Smooth muscle cell of the brain vasculature (primary cell): ENCODE data around the gene ESYT2.
A peak's percentile ranks its signal among the peaks of the same experiment; 100 is the strongest.

ENCODE experiments used
- DNase-seq: peaks from one replicate; pipeline ENCODE4 v3.0.0-alpha.2; 2012; ENCODE audit warnings: low read depth, low spot score

ESYT2 gene

DNA sequence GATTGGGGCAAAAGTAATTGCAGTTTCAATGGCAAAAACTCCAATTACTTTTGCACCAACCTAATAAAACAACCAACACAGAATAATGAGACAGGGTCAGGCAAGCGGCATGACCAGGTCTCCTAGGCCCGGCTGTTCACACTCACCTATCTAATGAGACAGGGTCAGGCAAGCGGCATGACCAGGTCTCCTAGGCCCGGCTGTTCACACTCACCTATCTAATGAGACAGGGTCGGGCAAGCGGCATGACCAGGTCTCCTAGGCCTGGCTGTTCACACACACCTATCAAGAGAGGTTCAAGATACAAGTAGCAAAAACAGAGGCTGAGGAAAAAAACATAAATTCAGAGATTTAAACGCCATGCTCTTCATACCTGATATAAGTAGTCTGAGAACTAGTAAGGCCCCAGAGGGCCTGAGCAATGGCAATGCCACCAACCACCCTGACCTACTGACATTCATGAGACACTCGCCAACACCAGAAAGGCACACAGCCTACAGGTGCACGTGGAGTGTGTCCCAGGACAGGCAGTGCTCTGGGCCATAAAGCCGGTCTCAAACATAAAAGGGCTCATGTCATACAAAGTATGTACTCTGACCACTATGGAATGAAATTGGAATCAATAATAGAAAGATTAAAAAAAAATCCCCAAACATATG, 84.1 kb downstream of the ESYT2 start:
- no peak for DNase-seq

DNA sequence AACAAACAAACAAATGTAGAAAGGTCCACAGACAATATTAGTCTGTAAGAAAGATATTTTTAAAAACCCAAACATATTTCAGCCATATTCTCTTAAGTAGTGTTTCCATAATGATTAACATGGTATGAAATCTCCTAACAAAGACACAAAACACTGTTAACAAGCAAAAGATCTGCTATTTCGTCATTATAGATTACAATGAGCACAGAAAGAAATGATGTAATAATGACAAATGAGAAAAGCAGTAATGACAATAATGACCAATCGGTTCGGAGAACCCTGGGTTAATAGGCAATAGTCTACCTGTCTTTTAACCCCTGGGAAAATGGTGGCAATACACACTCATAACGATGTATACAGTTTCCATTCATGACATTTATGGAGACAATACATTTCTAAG, 85.2 kb downstream of the ESYT2 start:
- no peak for DNase-seq

DNA sequence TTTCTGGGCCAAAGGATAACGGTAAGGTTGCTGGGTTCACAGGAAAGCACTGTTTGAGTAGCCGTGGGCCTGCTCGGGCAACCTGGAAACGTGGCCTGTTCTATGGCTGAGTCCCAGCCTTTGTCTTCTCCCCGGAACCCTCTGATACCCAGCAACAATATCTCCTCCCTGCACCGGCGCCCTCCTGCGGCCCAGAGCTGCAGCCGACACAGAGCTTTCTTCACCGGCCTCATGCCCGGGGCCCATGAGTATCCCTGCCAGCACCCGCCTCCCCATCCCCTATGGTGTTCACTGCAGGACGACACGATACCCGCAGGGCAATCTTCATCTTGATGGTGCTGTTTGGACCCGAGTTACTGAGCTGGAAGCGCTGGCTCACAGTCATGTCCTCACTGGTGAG, 86.1 kb downstream of the ESYT2 start:
- DNase-seq = no peak

DNA sequence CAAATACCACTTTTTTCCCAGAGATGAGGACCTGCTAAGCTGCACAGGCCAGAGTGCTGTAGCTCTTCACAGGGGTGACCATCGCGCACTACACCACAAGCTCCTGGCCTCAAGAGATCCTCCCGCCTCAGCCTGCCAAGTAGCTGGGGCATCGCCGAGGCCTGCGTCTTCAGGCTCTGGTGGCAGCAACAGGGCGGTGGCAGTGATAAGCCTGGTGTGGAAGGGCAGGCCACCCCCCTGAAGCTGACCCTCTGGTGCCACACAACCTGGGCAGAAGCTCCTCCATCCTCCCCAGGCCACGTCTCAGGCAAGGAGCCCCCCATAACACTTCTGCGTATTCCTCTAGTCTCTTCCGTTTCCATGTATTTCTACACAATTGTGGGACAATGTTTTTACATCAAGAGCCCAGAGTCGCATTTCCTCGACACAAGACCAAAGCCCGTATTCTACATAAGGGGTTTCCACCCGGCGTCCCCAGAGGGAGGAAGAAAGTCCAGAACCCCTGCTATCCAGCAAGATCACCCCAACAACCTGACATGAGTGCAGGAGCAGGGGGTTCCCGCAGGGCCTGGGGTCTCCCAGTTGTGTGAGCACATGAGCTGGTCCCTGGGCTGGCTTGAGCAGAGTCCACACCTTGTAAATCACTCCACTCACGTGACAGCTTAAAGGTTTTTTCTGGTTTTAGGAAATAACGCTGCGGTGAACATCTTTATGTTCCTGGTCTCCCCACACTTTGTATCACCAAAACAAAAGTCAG, 87.1 kb downstream of the ESYT2 start:
- DNase-seq = no peak

DNA sequence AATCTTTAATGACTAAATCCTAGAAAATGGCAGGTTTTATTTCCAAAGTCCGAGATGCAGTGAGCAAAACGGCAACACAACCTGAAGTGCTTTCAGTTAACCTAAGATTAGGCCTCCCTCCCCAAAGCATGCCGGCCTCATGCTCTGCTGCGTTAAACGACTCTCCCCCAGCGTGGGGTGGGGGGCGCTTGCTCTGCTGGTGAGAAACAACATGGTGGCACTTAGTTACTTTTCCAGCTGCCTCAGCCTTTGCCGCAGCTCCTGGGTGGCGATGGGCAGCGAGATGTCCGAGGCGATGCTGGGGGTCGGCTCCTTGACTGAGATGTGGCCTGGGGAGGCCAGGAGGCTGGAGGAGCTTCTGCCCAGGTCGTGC, 88.0 kb downstream of the ESYT2 start:
- DNase-seq = no peak

DNA sequence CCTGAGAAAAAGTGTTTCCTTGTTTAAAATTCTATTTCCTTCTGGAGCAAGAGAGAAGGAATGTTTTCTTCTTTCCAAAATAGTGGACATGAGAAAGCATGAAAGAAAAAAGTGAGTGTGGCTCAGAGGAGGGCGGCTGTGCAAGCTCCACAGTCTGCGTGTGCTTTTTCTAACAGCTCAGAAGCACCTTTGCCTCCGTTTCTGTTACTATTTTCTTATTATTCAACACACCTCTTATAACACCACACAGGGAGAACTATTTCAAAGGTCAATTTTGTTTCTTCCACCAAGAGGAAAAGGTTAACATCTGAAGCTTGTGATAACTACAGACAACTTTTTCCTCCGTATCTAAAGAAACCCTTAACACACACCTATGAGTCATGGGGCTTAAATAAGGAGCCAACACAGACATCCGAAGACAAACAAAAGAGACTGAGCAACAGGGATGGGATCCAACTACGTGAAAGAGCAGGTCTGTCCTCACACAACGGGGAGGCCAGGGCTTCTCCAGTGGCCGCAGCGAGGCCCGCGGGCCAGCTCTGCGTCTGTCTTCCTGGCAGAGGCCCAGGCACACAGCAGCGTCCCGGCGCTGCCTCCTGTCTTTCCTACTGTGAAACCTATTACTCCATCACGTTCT, 88.5 kb downstream of the ESYT2 start:
- peak; percentile 87 for DNase-seq

DNA sequence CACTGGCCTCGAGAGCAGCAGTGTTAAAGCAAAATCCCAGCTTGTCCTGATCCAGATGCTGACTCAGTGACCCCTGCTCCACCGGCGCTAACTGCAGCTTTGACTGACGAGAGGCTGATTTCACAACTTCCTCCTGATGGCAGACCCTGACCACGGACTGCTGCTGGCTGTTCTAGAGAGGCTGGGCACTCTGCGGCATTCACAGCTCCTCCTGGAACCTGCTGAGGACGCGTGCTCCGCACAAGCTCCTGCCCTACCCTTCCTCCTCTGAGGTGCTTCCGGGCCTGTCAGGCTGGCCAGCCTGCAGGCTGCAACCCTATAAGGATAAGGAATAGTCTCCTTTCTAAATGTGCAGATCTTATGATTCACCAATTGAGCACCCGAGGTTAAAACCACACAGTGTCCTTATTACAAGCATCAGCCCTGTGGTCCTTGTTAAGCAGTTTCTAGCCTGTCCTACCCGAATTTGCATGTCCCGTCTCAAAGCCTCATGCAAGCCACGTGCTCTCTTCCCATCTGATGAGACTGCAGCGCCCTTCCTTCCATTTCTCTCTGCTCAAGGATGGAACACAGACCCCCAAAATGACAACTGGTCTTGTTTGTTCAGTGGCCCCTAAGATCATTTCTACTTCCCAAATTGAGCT, 89.2 kb downstream of the ESYT2 start:
- DNase-seq = peak; percentile 60

DNA sequence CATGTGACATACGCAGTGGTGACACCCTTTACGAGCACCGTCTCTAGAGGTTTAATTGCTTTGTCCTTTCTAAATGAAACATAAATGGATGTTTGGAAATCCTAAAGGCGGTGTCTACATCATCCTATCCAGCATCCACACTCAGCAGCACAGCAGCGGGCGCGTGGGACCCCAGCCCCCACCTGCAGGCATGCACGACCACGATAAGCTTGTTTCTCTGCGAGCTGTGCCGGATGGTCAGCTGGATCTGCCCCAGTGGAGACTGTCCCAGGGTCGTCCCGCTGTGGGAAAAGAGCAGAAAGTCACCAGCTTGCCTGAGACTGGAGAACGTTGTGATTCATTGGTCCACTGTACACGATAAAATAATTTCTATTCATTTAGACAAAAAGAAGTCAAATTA, 90.5 kb downstream of the ESYT2 start:
- no peak for DNase-seq

DNA sequence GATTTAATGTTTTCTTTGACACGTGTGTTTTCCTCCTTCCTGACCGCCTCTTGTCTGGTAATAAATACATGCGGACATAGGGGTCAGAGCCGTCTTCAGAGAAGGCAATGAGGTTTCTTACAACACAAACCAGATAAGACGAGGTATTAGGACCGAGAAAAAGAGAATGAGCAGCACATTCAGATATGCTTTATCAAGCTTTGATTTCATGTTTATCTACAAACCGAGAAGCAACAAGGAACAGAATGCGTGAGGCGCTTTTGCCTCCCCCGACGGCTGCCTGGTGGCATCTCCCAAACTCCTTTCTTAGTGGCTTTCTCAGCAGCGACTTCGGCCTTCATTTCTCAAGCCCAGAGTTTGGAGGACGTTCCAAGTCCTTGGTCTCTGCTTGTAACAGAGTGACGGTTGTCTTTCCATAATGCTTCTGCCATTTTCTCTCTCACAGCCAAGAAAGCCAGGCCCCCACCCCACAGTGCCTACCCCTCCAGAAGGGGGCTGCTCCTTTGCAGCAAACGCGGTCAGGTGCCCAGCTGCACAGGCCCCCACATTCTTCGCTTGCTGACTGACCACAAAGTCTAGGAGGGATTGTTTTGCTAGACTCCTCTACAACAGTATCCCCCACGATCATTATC, 92.1 kb downstream of the ESYT2 start:
- DNase-seq = no peak

DNA sequence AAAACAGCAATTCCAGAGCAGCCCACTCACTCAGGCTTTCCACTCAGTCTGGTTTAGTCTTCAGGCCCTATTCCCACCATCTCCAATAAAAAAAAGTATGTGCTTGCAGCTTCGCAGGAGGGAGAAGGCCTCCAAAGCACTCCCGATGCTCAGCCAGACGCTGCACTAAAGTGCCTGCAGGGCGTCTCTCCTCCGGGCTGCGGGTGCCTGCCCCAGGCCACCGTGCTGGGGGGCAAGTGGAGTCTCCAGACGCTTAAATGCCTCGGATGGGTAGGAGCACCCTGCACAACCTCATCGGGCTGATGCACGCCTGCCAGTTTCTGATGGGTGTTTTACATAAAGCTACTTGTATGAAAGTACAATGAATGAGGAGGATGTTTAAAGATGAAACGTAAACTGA, 93.4 kb downstream of the ESYT2 start:
- no peak for DNase-seq

DNA sequence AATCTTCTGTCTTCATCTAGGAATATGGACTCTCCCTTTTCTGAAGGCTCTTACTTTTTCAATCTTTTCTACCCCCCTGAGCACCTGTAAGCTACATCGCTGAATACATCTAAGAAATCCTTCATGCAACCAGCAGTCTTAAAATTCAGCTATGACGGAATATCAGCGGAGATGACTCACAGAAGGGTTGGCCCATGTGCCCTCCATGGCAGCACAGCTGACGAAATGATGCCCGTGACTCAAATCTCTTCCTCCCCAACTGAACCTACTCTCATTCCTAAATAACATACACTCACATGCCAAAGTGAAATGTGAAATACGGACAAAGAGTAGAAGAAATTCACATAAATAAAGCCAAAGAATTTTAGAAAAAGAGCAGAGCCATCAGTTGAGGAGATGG, 94.4 kb downstream of the ESYT2 start:
- DNase-seq = no peak

DNA sequence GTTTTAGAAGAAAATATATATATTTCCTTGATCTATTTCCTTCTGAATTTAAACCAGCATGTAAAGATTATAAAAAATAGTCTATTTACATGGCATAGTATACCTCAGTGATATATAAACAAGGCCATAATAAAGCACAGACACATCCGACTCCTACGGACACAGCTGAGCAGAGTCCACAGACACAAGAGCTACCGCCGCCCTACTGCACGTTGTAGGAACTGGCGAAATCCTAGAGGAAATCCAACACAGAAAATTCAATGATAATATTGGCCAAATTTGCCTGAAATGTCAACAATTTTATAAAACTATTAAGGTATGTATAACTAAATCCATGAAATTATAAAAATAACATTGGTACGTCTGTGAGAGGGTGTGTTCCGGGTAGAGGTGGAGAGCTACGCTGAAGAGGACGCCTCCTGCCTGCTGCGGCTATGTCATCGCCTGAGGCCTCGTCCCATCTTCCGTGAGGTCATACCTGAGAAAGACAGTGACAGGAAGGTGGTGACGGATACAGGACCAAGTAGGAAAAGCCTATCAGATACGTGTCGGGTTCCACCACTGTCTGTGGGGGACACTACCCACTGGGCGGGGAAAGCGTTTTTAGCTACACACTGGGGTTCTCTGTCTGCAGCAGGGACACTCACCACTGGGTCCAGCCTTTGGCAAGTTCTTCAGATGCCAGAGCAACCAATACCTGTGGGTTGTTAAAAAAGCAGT, 95.4 kb downstream of the ESYT2 start:
- DNase-seq = no peak

DNA sequence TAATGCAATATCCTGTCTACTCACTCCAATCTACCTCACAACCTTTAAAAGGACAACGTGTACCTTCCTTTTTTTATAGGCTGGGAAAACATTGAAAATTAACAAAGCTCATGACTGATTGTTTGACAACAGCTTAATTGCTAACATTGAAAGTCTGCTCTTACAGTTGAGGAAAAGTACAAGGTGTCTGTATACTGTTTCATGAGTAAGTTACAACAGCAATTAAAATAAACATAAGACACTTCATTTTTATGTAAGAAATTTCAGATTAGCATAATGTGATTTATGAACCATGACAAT, 96.1 kb downstream of the ESYT2 start:
- DNase-seq = no peak

DNA sequence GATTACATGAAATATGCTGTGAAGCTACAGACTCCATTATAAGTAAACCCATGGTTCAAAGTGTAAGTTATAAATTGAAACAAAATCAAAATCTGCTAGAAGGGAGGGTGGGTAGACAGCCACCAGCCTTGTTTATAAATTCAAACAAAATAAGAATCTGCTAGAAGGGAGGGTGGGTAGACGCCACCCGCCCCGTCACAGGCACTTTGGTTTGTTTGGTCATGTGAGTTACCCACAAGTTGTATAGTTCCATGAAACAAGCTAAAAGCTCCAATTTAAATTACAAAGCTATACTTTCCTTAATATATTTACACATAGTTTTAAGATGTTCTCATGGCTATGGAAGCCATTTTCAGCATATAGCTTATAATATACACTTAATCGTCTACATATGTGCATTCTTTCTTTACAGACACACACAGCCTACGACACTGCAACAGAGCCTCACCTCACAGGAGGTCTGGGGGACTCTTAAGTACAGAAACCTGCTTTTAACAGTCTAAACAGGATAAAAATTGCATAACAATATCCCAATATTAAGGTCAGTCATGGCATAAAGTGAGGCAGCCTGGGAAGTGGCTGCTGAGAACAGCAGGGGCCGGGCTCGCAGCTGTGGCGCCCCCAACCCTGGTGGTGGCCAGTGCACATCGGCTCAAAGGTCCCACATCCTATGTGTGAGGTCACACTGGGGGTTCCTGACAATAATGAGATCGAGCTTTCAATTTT, 96.7 kb downstream of the ESYT2 start:
- no peak for DNase-seq

DNA sequence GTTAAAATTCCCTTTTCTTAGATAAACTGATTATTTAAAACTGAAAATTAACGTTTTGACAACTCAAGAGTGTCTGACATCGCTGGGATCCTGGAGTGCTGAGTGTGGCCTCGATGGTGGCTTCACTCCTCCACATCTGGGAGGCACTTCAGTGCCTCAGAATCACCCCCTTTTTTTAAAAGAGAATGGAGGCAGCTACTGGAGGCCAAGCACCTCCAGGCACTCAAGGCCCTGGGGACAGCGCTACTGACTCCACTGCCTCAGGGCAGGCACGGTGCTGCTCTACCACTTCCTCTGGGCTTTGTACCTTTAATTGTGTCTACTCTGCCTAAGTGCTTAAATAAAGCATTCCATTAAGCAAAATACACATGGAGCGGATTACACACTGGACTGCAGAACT, 97.5 kb downstream of the ESYT2 start:
- no peak for DNase-seq

DNA sequence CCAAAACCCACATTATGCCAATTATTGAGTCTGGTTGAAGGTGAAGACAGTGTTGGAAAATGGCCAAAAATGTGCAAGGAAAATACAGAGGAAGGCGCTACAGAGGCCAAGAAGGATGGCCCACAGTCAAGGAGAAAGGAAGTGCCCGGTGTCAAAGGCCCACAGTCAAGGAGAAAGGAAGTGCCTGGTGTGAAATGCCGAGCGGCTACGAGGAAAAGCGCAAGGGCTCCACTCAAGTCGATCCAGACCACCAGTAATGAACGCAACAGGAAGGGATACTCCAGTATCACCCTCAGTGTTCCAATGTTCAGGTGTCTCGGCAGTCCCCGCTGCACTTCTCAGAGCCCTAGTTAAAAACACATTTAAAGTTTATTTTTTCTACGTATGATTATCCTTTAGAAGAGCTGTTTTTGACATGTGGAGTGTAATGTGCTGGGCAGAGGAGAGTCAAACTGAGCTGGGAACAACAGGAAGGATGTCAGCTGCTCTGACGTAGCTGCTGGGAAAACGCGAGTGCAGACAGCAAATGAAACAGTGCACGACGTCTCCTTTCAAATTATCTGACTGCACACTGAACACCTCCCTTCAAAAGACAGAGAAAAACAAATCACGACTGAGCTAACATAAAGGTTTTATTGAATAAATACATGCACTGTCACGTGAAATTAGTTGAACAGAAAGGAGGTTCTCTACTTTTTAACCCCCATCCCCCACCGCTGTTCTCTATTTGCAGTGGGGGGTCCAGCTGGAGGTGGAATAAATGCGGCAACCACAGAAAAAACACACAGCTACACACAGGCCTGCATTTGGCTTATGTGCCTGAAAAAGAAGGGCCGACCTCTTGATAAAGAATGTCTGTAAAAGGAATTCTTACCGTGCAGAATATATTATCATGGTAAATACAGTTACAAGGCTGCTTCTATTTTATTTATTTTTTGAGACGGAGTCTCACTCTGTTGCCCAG, 98.6 kb downstream of the ESYT2 start:
- DNase-seq = peak; percentile 46

DNA sequence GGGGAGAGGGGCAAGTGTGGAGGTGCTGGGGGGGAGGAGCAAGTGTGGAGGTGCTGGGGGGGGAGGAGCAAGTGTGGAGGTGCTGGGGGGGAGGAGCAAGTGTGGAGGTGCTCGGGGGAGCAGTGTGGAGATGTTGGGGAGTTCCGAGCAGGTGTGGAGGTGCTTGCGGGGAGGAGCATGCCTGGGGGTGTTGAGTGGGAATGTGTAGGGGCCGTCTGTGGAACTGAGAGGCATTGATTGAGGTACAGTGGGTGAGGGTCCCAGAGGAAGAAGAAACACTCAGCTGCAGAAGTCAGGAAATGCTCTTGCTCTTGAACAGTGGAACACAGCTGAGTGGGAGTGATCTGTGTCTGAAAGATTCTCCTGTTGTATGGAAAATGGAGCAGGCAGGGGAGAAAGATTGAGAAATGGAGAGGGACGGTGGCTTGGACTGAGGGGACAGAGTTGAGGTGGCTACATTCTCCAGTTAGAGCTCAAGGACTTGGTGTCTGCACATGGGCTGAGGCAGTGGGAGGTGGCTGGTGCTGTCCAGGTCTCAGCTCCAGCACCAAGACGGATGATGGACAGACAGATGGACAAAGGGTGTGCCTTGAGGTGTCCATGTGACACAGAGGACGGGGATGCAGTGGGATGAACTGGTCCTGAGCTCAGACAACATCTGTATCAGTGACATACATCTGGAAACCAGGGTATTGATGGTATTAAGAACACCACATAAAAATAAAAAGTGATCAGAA, 99.5 kb downstream of the ESYT2 start:
- no peak for DNase-seq

DNA sequence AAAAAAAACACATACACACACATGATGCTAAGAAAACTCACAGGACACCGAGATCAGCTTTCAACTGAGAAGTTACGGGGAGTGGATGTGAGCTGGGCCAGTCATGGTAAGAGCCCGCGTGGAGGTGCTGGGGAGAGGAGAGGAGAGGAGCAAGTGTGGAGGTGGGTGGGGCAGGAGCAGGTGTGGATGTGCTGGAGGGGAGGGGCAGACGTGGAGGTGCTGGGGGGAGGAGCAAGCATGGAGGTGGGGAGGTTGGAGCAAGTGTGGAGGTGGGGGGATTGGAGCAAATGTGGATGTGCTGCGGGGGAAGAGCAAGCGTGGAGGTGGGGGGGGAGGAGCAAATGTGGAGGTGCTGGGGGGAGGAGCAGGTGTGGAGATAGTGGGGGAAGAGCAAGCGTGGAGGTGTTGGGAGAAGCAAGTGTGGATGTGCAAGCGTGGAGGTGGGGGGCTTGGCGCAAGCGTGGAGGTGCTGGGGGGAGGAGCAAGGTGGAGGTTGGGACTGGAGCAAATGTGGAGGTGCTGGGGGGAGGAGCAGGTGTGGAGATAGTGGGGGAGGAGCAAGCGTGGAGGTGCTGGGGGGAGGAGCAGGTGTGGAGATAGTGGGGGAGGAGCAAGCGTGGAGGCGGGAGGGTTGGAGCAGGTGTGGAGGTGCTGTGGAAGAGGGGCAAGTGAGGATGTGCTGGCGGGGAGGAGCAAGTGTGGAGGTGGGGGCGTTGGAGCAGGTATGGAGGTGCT, 100.2 kb downstream of the ESYT2 start:
- DNase-seq = no peak
